ENCODE results near the gene OVOL2.

The OVOL2 gene

GRCh38 chr20:17990278-17990972, 67.3 kb downstream of the OVOL2 start:
- no peak for DNase-seq (ENCODE audit: low read depth in 1 of 2, low spot score in 1 of 2)
- Histone ChIP-seq H3K27ac (replicated peaks) (no peak overlapping the region), H3K4me3 (replicated peaks; ENCODE audit: insufficient read depth, low read length) (no peak overlapping the region), H3K27me3 (ENCODE audit: insufficient read depth, poor library complexity, severe bottlenecking) (no peaks in the 10 kb centered on the region)
- TF ChIP-seq GABPA (IDR thresholded peaks at IDR 0.05; ENCODE audit: low read depth): no peak
- TF ChIP-seq, protein P1, sequence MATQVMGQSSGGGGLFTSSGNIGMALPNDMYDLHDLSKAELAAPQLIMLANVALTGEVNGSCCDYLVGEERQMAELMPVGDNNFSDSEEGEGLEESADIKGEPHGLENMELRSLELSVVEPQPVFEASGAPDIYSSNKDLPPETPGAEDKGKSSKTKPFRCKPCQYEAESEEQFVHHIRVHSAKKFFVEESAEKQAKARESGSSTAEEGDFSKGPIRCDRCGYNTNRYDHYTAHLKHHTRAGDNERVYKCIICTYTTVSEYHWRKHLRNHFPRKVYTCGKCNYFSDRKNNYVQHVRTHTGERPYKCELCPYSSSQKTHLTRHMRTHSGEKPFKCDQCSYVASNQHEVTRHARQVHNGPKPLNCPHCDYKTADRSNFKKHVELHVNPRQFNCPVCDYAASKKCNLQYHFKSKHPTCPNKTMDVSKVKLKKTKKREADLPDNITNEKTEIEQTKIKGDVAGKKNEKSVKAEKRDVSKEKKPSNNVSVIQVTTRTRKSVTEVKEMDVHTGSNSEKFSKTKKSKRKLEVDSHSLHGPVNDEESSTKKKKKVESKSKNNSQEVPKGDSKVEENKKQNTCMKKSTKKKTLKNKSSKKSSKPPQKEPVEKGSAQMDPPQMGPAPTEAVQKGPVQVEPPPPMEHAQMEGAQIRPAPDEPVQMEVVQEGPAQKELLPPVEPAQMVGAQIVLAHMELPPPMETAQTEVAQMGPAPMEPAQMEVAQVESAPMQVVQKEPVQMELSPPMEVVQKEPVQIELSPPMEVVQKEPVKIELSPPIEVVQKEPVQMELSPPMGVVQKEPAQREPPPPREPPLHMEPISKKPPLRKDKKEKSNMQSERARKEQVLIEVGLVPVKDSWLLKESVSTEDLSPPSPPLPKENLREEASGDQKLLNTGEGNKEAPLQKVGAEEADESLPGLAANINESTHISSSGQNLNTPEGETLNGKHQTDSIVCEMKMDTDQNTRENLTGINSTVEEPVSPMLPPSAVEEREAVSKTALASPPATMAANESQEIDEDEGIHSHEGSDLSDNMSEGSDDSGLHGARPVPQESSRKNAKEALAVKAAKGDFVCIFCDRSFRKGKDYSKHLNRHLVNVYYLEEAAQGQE (IDR thresholded peaks at IDR 0.05; ENCODE audit: insufficient replicate concordance, low read depth): no peak
- no peak for TF ChIP-seq SPI1 (IDR thresholded peaks at IDR 0.05; ENCODE audit: borderline replicate concordance, low read depth)
- TF ChIP-seq CTCF (IDR thresholded peaks at IDR 0.05; ENCODE audit: insufficient read depth, low read length): no peak
- no peak for TF ChIP-seq POLR2AphosphoS5 (IDR thresholded peaks at IDR 0.05; ENCODE audit: low read depth)

DNA sequence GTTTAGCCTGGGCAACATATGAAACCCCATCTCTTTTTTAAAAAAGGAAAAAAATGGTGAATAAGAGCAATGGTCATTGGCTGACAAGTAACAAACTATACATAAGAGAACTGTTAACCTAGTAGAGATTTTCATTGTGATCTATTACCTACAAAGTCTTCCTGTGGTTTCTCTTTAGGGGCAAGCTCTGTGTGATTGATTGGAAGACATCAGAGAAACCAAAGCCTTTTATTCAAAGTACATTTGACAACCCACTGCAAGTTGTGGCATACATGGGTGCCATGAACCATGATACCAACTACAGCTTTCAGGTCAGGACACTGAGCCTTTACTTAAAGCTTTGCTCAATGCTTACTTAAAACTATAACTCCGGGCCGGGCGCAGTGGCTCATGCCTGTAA, 69.7 kb downstream of the OVOL2 start:
- TF ChIP-seq GABPA (IDR thresholded peaks at IDR 0.05; ENCODE audit: low read depth) (no peak), SPI1 (IDR thresholded peaks at IDR 0.05; ENCODE audit: borderline replicate concordance, low read depth) (no peak), CTCF (IDR thresholded peaks at IDR 0.05; ENCODE audit: insufficient read depth, low read length) (no peak), POLR2AphosphoS5 (IDR thresholded peaks at IDR 0.05; ENCODE audit: low read depth) (no peak)
- TF ChIP-seq, protein P1 (IDR thresholded peaks at IDR 0.05; ENCODE audit: insufficient replicate concordance, low read depth): no peak
- Histone ChIP-seq H3K27ac (replicated peaks) (no peak overlapping the region), H3K27me3 (ENCODE audit: insufficient read depth, poor library complexity, severe bottlenecking) (no peaks in the 10 kb centered on the region), H3K4me3 (replicated peaks; ENCODE audit: insufficient read depth, low read length) (no peak overlapping the region)
- DNase-seq (ENCODE audit: low read depth in 1 of 2, low spot score in 1 of 2): no peak

DNA sequence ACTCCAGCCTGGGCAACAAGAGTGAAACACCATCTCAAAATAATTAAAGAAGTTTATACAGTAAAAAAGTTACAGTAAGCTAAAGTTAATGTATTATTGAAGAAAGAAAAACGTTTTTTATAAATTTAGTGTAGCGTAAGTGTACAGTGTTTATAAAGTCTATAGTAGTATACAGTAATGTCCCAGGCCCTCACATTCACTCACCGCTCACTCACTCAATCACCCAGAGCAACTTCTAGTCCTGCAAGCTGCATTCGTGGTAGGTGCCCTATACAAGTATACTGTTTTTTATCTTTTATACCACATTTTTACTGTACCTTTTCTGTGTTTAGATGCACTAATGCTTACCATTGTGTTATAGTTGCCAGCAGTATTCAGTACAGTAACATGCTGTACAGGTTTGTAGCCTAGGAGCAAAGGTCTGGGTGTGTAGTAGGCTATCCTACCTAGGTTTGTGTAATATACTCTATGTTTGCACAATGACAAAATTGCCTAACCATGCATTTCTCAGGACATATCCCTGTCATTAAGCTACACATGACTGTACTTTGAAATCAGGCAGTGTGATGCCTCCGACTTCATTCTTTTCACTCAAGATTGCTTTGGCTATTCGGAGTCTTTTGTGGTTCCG, 72.2 kb downstream of the OVOL2 start:
- TF ChIP-seq SPI1 (IDR thresholded peaks at IDR 0.05; ENCODE audit: borderline replicate concordance, low read depth) (no peak), POLR2AphosphoS5 (IDR thresholded peaks at IDR 0.05; ENCODE audit: low read depth) (no peak), GABPA (IDR thresholded peaks at IDR 0.05; ENCODE audit: low read depth) (no peak), CTCF (IDR thresholded peaks at IDR 0.05; ENCODE audit: insufficient read depth, low read length) (no peak)
- TF ChIP-seq, protein P1 (IDR thresholded peaks at IDR 0.05; ENCODE audit: insufficient replicate concordance, low read depth): no peak
- Histone ChIP-seq H3K27ac (replicated peaks) (no peak overlapping the region), H3K4me3 (replicated peaks; ENCODE audit: insufficient read depth, low read length) (no peak overlapping the region), H3K27me3 (ENCODE audit: insufficient read depth, poor library complexity, severe bottlenecking) (no peaks in the 10 kb centered on the region)
- DNase-seq (ENCODE audit: low read depth in 1 of 2, low spot score in 1 of 2): peak in 1 of 2 experiments; percentile 49
